ENCODE measurements around the gene PARP3. TPM values are rescaled to one million over a fixed set of nuclear protein-coding genes. Genes with fewer than 3 reads are reported as not detected.

The PARP3 gene
- total and polyA plus RNA-seq, 2 of the 8 experiments (the other 6 are each of a cell fraction or from before 2014, with no cell fraction given), result 1.3 to 1.6 TPM

GRCh38 chr3:51955893-51956770 is 14.0 kb downstream of the PARP3 start:
- Histone ChIP-seq H3K36me3 (ENCODE audit: control insufficient read depth in 2 of 4, insufficient read depth in 4 of 4, low read length in 3 of 4) (no peaks in the 10 kb centered on the region), H3K4me1 (replicated peaks in 1 of 4; ENCODE audit: control insufficient read depth in 3 of 4, insufficient read depth in 4 of 4, low read length in 3 of 4) (peaks cover 0 to 15% (median 7%) of the 10 kb centered on the region in 4 experiments; a peak in 6 of 7 replicates), H3K14ac (ENCODE audit: insufficient read length) (no peak overlapping the region), H2AFZ (ENCODE audit: low read length) (peak overlapping the region; percentile 92; the same call in 1 of the 2 replicates), H2BK12ac (ENCODE audit: low read depth, low read length) (peak overlapping the region; percentile 86; the same call in 1 of the 2 replicates), H3K9ac (replicated peaks in 1 of 4; ENCODE audit: extremely low read depth in 1 of 4, low read depth in 3 of 4, low read length in 3 of 4) (peak overlapping the region in 2 of 4 experiments; percentile 9 to 14; a peak in 2 of 7 replicates), H3K4ac (replicated peaks; ENCODE audit: insufficient read length, low read depth, low read length) (peak overlapping the region; percentile 34), H2AK5ac (ENCODE audit: low read depth, low read length) (no peak overlapping the region), H3K23ac (ENCODE audit: insufficient read length) (no peak overlapping the region), H2BK15ac (ENCODE audit: low read length) (no peak overlapping the region), H3K4me2 (ENCODE audit: insufficient read depth in 1 of 2, low read depth in 2 of 2, low read length in 2 of 2) (peak overlapping the region; percentile 59 to 88), H4K5ac (ENCODE audit: insufficient read length, low read depth, low read length) (no peak overlapping the region), H3K23me2 (ENCODE audit: low read depth, low read length) (peaks cover 8% of the 10 kb centered on the region; the same call in 1 of the 2 replicates), H4K91ac (replicated peaks; ENCODE audit: insufficient read length, low read length) (peak overlapping the region; percentile 26), H2BK5ac (ENCODE audit: low read depth, low read length) (no peak overlapping the region), H4K20me1 (replicated peaks in 1 of 2; ENCODE audit: control insufficient read depth in 1 of 2, insufficient read depth in 2 of 2, low read length in 2 of 2) (peaks cover 0 to 2% of the 10 kb centered on the region in 2 experiments), H2BK120ac (replicated peaks; ENCODE audit: low read depth, low read length) (no peak overlapping the region), H2BK20ac (ENCODE audit: low read length) (no peak overlapping the region), H3K4me3 (ENCODE audit: extremely low read depth in 1 of 4, insufficient read depth in 2 of 4, low read depth in 3 of 4, low read length in 4 of 4) (peak overlapping the region; percentile 13 to 66 (median 48); a peak in 7 of 8 replicates), H3K9me3 (ENCODE audit: insufficient read depth in 2 of 2, low read depth in 1 of 2, low read length in 1 of 2) (no peaks in the 10 kb centered on the region), H3K79me1 (ENCODE audit: low read depth, low read length) (no peaks in the 10 kb centered on the region), H3K27me3 (replicated peaks in 1 of 4; ENCODE audit: control insufficient read depth in 3 of 4, extremely low read depth in 1 of 4, insufficient read depth in 3 of 4, low read length in 3 of 4) (peaks cover 15 to 43% (median 35%) of the 10 kb centered on the region in 4 experiments), H4K8ac (ENCODE audit: extremely low read depth, insufficient read depth, low read length) (peak overlapping the region; percentile 91), H3K18ac (ENCODE audit: extremely low read depth, low read length) (peak overlapping the region; percentile 71), H3K79me2 (ENCODE audit: control insufficient read depth in 1 of 2, insufficient read depth in 2 of 2, low read length in 2 of 2) (no peaks in the 10 kb centered on the region), H3K56ac (replicated peaks; ENCODE audit: insufficient read length, low read depth, low read length) (no peak overlapping the region), H3K27ac (ENCODE audit: low read depth, low read length) (no peak overlapping the region)
- ChIA-PET CTCF (ENCODE audit: partially characterized antibody) (interaction anchor here (0.9 to 6.2 kb wide), 10 partner anchors 10 to 35 kb away, joined by 3 to 64 read pairs (median 10); partner anchors contain the start of genes ABHD14A, ABHD14B, ACY1 and PARP3), POLR2A (ENCODE audit: partially characterized antibody) (interaction anchor here (1.1 to 29.3 kb wide), 7 partner anchors 10 to 37 kb away, joined by 3 to 923 read pairs (median 61); partner anchors contain the start of genes ABHD14A, ABHD14B, ACY1 and PARP3)
- DNase-seq (ENCODE audit: low read depth in 1 of 2, low spot score in 2 of 2), result peak in 1 of 2 experiments; percentile 89
- WGBS, 2 experiments (ENCODE audit: extremely low coverage in 1 of 2, insufficient coverage in 1 of 2, insufficient read length in 1 of 2, insufficient replicate concordance in 2 of 2, low coverage in 1 of 2, low lambda C conversion rate in 2 of 2, missing lambda C conversion rate in 1 of 2), result 4% methylated on average over 73 of the region's 97 CpGs; no CpG with 5 or more reads in 1 of the 2 experiments
- no peak for FAIRE-seq
- no peak for TF ChIP-seq CHD1 (IDR thresholded peaks at IDR 0.05; ENCODE audit: low read depth, low read length)
- 0 out of 2 replicates have a peak, but pooled peaks have one; percentile 30 for TF ChIP-seq POLR2AphosphoS5 (IDR thresholded peaks at IDR 0.05; ENCODE audit: low read depth, low read length)
- TF ChIP-seq CHD2 (IDR thresholded peaks at IDR 0.05; ENCODE audit: low read length), result no peak
- TF ChIP-seq KDM5A (IDR thresholded peaks at IDR 0.05; ENCODE audit: low read length), result no peak
- no peak for TF ChIP-seq RXRA (IDR thresholded peaks at IDR 0.05; ENCODE audit: insufficient read depth, low read depth, low read length)
- peak; percentile 47 to 74 for TF ChIP-seq RAD21 (IDR thresholded peaks at IDR 0.05 in 1 of 2, conservative IDR thresholded peaks at IDR 0.05 in 1 of 2; ENCODE audit: low read depth in 2 of 2, low read length in 2 of 2)
- 0 out of 4 replicates have a peak, but pooled peaks of 1 of the 2 experiments have one; percentile 37 for TF ChIP-seq HDAC2 (IDR thresholded peaks at IDR 0.05; ENCODE audit: borderline replicate concordance in 1 of 2, low read depth in 2 of 2, low read length in 2 of 2)
- peak; percentile 76 for TF ChIP-seq TEAD4 (IDR thresholded peaks at IDR 0.05; ENCODE audit: low read depth, low read length)
- TF ChIP-seq SUZ12 (IDR thresholded peaks at IDR 0.05; ENCODE audit: low read length), result peak; percentile 40; the same call in 1 of the 2 replicates
- peak; percentile 18 for TF ChIP-seq TAF7 (optimal IDR thresholded peaks at IDR 0.05; ENCODE audit: borderline replicate concordance, low read depth, low read length)
